Head of caudate nucleus (tissue), 42 donors: ENCODE measurements around the gene YAF2.

Experiments
- DNase-seq, 42 donors: peaks; one replicate each; pipeline versions ENCODE4 v3.0.0 to v3.0.0-alpha.2; 2020 to 2021; ENCODE audit warnings: mixed read lengths in 7 of 42
- intact Hi-C: fragments of 100-400 bp; cut with DNase I; formaldehyde crosslinking; loops from one replicate; pipeline ENCODE4 v1.15.0; 2022

The YAF2 gene

DNA sequence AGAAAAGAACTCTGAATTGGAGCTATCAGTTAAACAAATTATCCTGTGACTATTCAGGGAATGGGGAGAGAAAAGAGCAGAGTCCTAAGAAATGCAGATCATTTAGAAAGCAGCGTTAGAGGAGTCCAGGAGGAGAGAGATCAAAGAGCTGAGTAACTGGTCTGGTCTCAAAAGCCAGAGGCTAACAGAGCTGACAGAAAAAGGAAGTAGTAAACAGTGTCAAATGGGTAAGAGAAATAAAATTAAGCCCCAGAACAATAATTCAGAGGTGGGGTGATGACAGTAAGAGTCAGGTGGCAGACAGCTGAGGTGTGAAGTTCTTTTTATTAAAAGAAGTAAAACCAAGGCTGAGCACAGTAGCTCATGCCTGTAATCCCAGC is 112.7 kb downstream of the YAF2 start:
- no peak for DNase-seq

DNA sequence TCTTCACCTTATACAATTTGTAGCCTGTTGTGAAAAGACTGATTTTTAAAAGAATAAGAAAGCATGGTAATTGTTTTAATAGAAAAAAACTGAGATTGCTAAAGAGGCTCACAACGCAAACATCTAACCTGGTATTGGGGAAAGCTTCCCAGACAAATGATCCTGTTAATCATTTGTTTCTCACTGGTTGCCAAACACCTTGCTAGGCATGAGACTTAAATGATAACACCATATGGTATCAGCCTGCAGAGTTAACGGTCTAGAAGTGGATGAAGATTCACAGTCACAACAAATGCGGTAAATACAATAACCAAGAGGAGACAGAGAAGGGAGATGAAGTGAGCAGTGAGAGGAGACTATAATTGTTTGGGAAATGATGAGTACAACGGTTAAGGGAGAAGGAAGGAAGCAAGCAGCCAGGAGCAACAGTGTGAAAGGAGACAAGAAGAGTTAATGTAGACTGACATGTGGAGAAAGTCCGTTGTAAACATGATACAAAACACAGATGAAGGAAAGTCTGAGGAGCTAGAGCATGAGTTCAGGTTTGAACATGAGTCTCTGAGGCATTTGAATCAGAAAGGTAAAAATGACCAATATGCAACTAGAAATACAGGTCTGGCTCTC is 113.2 kb downstream of the YAF2 start:
- no peak for DNase-seq
- intact Hi-C loops: no loop called here

More for the DNA sequence above, 112.7 kb downstream of the YAF2 start:
- intact Hi-C loops: no loop called here

DNA sequence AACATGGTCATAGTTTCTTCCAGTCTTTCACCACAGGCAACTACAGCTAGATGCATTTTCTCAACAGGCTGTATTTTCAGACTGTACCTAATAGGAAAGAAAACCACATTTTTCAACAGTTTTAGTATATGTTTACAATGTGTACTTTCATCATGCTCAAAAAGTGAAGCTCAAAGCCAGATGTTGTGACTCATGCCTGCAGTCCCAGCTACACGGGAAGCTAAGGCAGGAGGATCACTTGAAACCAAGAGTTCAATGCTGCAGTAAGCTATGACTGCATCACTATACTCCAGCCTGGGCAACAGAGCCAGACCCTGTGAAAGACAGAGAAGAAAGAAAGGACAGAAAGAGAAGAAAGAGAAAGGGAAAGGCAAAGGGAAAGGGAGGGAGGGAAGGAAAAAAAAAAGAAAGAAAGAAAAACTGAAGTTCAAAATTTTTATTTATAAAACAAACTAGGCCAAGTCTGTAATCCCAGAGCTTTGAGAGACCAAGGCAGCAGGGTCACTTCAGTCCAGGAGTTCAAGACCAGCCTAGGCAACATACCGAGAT is 118.9 kb downstream of the YAF2 start:
- intact Hi-C loops: no loop called here
- no peak for DNase-seq

DNA sequence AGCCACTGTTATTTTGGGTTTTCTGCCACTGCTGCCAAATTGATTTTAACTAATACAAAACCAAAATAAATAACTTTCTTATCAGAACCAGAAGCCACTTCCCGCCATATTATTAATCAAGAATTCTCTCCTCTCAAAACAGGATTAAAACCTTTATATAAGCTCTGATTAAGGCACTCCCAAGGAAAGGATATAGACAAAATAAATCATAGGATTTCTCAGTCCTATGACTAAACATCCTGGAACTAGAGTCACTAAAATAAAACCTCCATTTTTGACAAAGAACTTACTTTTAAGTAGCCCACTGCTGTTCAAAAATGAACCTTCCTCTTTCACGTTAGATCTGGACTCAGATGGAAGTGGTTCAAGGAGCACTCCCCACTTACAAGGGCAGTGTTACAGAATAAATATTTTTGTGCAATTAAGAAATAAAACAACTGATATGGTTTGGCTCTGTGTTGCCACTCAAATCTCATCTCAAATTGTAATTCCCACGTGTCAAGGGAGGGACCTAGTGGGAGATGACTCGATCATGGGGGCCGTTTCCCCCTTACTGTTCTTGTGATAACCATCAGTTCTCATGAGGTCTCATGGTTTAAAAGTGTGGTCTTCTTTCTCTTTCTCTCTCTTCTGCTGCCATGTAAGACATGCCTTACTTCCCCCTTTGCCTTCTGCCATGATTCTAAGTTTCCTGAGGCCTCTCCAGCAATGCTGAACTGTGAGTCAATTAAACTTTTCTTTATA is 119.7 kb downstream of the YAF2 start:
- DNase-seq: no peak
- intact Hi-C loops: no loop called here

DNA sequence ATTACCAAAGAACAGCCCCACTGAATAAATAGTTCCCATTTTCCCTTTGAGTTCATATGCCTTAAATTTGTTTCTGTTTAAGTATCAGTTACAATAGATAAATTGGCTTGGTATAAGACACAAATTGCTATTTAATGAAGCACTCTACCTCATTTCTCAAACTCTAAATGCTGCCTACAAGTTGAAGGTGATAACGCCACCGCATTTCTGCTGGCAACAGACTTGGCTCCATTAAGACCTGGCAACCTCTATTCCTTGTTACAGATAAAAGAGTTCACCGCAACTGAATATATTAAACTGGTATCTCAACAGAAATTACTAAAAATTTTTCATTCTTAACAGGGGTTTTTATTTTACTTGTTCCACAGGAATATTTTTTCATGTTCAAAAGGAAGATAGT is 129.0 kb downstream of the YAF2 start:
- intact Hi-C loops: no loop called here
- no peak for DNase-seq
